ENCODE data around the gene OR6K2.
"Not testable (repeated sequence)": the region's sequence is repeated elsewhere in the genome, so short reads cannot be mapped to it uniquely, and the experiment has no call there.

The OR6K2 gene

GRCh38 chr1:158700552-158700951, at the start of gene OR6K2:
Gene OR6K2, minus strand, starts transcription at chr1:158700652. Its CDS starts 0 bp downstream, at chr1:158700652.
- no peak for DNase-seq

- DNase-seq, result no peak
Measured at GRCh38 chr1:158735848-158736247, 35.4 kb upstream of the OR6K2 start.

GRCh38 chr1:158732524-158732923, 32.1 kb upstream of the OR6K2 start:
- DNase-seq, result peak; percentile 35

- DNase-seq, result no peak
Measured at GRCh38 chr1:158731707-158732106, 31.3 kb upstream of the OR6K2 start.

GRCh38 chr1:158730453-158730852, 30.0 kb upstream of the OR6K2 start:
- DNase-seq, result peak; percentile 38

- no peak for DNase-seq
Measured at GRCh38 chr1:158728510-158729225, 28.2 kb upstream of the OR6K2 start.

- no peak for DNase-seq
Measured at GRCh38 chr1:158724442-158724841, 24.0 kb upstream of the OR6K2 start.

- no peak for DNase-seq
Measured at GRCh38 chr1:158720620-158721019, 20.2 kb upstream of the OR6K2 start, which contains the start of gene OR6K3. Gene OR6K3, minus strand, starts transcription at chr1:158720720. Its CDS starts 2,605 bp downstream, at chr1:158718115.

GRCh38 chr1:158719664-158720063, 19.2 kb upstream of the OR6K2 start:
- DNase-seq, result no peak

GRCh38 chr1:158717344-158717743, 16.9 kb upstream of the OR6K2 start:
- DNase-seq, result no peak

GRCh38 chr1:158716335-158716734, 15.9 kb upstream of the OR6K2 start:
- no peak for DNase-seq

GRCh38 chr1:158714754-158715153, 14.3 kb upstream of the OR6K2 start:
- DNase-seq, result no peak

GRCh38 chr1:158711098-158711497, 10.6 kb upstream of the OR6K2 start:
- no peak for DNase-seq

- no peak for DNase-seq
Measured at GRCh38 chr1:158706096-158706495, 5.6 kb upstream of the OR6K2 start.

GRCh38 chr1:158694596-158694995, 5.9 kb downstream of the OR6K2 start:
- no peak for DNase-seq

- no peak for DNase-seq
Measured at GRCh38 chr1:158692356-158692755, 8.1 kb downstream of the OR6K2 start.

- DNase-seq, result peak; percentile 67
Measured at GRCh38 chr1:158691907-158692306, 8.5 kb downstream of the OR6K2 start.

GRCh38 chr1:158691149-158691548, 9.3 kb downstream of the OR6K2 start:
- DNase-seq, result not testable (repeated sequence)

- no peak for DNase-seq
Measured at GRCh38 chr1:158689875-158690274, 10.6 kb downstream of the OR6K2 start.

GRCh38 chr1:158689110-158689509, 11.3 kb downstream of the OR6K2 start:
- peak; percentile 72 for DNase-seq

GRCh38 chr1:158688343-158688742, 12.1 kb downstream of the OR6K2 start:
- DNase-seq, result not testable (repeated sequence)

GRCh38 chr1:158687037-158687436, 13.4 kb downstream of the OR6K2 start:
- peak; percentile 62 for DNase-seq

- peak; percentile 96 for DNase-seq
Measured at GRCh38 chr1:158686111-158687009, 14.1 kb downstream of the OR6K2 start, which contains the start of gene SPTA1. Gene SPTA1, minus strand, starts transcription at chr1:158686715. Its CDS starts 198 bp downstream, at chr1:158686517.

GRCh38 chr1:158685085-158685484, 15.4 kb downstream of the OR6K2 start:
- DNase-seq, result peak; percentile 64
